HL-60/S4 (cell line): ENCODE measurements around the gene WDR4.
"Not testable (repeated sequence)": the region's sequence is repeated elsewhere in the genome, so short reads cannot be mapped to it uniquely, and the experiment has no call there.

Experiments
- in situ Hi-C: fragments of 300-500 bp; cut with MboI; formaldehyde crosslinking; loops from 2 replicates; pipeline ENCODE4 v1.14.3; 2022; ENCODE audit warnings: low sequenced_read_pairs

Gene WDR4

DNA sequence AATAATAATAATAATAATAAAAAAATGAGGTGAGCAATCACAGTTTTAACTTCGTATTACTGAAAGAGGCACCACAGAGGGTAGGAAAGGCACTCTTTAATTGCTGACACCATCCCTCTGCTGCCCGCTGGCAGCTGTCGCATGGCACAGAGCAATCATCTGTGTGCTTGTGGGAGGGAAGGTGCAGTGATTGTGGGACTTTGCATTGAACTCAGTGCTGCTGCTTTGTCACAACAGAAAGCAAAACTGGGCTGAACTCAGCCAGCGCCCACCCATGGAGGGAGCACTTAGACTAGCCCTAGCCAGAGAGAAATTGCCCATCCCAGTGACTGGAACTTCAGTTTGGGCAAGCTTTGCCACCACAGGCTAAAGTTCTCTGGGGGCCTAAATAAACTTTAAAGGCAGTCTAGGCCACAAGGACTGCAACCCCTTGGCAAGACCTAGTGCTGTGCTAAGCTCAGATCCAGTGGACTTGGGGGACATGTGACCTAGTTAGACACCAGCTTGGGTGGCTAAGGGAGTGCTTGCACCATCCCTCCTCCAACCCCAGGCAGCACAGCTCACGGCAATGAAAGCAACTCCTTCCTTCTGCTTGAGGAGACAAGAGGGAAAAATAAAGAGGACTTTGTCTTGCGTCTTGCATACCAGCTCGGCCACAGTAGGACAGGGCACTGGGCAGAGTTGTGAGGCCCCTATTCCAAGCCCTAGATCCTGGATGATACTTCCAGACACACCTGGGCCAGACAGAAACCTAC, 59.3 kb downstream of the WDR4 start:
- in situ Hi-C loops, result no loop called here

DNA sequence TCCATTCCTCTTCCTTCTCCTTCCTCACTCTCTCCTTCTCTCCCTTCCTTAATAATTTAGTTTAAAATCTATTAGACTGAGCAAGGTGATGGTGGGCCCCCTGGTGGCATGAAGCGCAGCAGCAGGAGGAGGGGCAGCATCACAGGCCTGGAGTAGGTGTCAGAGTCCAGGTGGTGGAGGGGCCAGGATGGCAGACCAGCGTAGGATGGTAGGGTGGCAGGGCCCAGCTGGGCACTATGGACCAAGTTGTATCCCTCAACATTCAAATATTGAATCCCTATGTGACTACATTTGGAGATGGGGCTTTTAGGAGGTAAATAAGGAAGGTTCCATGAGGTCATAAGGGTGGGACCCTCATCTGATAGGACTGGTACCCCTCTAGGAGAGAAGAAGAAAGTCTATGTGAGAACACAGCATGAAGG, 61.0 kb downstream of the WDR4 start:
- in situ Hi-C loops, result no loop called here

DNA sequence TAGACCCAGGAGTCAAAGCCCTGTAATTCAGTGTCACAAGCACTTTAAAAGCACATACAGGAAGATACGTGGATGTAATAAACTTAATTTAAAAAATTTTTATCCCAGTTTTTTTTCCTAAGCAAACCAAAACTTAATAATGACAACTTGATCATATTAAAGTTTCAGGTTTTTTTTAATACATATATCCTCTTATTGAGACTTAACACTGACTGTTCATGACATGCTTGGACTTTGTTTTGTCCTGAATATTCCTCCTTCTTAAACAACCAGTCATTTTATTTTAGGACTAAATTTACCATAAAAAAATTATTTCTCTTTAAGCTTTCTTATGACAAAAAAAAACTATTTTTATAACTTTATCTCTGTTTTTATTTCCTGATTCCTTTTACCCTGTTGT, 64.1 kb downstream of the WDR4 start:
- in situ Hi-C loops, result no loop called here

DNA sequence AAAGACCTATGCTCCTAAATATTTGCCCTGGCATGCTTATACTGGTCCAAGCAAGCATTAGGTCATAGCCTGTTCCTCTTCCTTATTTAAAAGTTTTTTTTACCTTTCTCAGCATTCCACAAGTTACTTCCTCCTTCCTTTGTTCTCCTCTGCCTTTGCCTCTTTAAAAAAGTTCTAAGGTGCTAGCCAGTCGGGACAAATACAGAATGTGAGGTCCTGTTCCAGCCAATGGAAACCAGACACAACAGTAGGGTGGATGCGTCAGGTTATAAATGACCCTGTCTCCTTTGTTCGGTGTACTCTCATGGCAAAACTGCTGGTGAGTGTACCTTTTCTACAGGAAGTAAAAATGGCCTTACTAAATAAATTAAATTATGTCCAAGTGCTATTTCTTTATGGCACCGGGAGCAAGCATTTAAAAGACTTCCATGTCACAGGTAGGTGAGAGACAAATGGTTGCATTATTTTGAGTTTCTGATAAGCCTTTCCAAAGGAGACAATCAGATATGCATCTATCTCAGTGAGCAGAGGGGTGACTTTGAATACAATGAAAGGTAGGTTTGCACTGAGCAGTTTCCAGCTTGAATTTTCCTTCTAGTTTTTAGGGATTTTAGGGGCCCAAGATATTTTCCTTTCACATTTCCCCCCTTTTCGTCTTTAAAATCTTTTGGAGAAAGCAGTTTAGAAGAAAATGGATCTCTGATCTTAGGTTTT, 66.7 kb downstream of the WDR4 start:
- in situ Hi-C loops, result not testable (repeated sequence)

DNA sequence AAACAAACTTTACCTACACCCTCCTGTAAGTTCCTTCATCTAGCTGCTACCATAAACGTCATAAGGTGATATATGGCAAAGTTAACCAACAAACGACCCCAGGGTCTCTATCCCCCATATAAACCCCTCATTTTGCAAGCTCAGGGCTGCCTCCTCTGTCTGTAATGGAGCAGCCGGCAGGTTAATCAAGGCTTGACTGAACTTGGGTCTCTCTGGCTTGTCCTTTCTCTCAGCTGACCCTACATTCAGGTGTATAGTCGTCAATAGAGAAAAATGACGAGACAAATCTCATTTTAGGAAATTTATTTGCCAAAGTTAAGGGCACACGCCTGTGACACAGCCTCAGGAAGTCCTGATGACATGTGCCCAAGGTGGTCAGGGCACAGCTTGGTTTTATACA, 67.4 kb downstream of the WDR4 start:
- in situ Hi-C loops, result no loop called here

DNA sequence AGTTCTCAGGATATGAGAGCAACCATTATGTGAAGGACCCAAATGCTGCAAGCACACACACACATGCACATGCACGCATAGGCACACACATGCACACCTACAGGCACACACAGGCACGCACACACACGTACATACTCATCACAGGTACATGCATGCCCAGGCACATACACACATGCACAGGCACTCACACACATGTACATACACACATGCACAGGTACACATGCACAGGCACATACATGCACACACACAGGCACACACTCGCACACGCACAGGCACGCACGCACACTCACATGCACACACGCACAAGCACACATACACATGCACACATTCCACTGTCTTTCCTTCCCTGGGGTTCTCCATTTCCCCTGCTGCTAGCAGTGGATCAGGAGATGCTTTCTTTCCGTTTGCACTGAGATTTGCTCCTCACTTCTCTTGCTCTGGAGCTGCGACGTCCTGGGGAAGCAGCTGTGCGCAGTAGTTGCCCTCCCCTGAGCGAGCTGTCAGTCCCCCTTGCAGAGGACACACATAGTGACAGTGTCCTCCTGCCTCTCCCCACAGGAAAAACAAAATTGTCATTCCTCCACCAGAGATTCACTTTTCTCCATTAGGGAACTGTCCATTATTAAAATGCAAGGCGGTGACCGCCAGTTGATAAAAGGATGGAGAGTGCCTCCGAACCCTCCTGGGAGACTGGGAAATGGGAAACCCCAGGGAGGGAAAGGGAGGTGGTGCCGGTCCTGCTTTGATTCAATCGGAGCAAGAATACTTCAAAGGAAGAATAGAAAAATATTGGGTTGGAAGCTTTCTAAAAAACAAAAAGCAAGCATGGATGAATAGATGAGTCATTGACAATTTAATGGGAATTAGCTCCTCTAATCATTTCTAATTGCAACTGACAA, 69.5 kb downstream of the WDR4 start:
- in situ Hi-C loops, result no loop called here

DNA sequence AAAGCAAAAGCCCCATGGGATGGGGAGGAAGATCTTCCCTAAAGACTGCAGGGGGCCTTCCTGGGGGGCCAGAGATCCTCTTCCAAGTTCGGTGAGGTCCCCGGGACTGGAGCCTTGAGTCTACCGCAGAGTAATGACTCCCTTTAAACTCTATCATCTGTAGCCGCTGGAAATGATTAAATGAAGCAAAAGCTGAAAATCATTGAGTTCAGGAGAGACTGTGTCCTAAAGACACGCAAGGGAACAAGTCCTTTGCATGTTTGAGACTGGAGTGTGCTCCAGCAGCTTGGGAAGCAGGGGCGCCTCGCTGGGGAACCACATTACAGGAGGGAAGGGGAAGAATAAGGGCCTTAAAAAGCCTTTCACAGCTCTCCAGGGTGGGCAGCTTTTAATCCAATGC, 70.2 kb downstream of the WDR4 start:
- in situ Hi-C loops, result no loop called here

DNA sequence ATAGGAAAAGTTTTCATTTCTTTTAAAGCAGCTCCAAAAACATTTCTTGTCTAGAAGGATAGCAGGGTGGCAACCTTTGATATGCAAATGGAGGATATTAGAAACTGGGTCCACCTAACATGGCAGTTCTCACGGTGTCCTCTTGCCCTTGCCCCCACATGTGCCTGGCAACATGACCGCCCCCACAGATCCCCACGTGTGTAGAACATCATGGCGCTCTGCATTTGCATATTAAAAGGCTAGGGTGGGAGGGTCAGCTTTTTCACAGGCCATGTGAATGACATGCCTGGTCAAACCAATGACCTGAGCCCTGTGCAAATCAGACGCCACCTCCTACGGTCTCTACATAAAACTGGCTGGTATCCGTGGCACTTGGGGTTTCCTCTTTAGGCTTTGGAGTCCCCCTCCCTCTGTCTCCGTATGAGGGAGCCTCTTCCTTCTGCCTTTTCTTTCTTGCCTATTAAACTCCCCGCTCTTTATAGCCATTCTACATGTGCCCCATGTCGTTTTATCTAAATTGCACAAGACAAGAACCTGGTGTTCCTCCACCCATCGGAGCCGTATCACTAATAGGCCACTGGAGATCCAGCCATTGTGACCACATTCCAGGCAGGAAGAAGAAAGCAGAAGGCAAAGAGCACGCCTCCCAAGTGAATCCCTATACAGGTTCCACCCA, 71.3 kb downstream of the WDR4 start:
- in situ Hi-C loops, result no loop called here

DNA sequence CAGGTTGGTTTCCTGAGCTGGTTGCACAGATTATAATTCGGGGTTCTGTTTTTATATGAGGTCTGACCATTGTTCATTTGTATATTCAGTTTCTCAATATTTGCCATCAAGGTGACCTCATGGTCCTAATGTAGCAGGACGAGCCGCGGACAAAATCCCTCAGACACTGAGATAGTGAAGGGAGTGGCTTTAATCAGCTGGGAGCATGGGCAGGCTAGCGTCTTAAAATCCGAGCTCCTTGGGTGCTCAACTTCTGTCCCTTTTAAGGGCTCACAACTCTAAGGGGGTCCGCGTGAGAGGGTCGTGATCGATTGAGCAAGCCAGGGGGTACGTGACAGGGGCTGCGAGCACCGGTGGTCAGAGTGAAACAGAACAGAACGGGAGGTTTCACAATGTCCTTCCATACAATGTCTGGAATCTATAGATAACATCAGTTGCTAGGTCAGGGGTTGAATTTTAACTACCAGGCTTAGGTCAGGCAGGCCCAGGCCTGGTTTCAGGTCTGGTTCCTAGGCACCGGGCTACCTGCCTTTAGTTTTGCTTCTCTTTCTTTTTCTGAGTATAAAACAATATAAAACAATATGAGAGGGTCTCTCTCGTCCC, 71.9 kb downstream of the WDR4 start:
- in situ Hi-C loops, result not testable (repeated sequence)

DNA sequence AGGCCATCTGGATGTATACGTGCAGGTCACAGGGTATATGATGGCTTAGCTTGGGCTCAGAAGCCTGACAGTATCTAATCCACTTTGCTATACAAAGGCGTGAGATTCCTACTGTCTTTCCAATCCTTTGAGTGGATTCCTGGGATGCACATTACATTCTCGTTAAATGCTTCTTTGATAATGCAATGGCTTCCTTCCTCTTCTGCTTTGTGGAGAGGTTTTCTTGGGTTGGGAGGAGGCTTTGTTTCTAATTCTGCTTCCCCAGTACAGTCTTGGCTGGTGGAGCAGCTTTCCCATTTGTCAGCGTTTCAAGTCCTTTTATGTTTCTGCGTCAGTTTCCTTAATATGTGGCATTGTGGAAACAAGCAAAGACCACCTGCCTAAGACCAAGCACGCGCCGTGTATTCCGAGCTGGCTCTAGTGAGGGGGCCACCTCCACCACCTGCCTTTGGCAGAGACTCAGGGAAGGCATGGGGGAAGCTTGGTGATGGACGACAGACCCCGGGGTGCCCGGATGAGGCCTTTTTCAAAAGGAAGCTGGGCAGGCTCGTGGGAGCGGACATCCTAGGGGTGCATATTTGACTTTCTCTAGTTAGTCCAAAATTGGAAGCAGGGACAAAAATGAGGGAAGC, 72.7 kb downstream of the WDR4 start:
- in situ Hi-C loops, result no loop called here

DNA sequence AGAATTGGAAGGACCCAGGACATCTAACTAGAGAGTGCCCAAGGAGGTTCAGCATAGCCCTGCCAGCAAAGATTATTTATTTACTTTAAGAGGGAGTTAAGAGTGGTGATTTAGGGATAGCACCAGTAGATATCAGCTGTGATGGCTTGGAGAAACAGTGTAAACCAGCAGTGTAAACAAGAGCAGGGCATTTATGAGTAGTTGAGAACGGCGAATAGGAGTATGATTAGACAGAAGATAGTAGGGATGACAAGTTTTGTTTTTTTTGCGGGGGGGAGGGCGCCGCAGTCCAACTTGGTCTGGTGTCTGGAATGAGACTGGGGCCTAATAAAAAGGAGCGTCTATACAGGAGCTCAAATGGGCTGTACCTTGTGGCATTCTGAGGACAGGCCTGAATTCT, 77.7 kb downstream of the WDR4 start:
- in situ Hi-C loops, result not testable (repeated sequence)

DNA sequence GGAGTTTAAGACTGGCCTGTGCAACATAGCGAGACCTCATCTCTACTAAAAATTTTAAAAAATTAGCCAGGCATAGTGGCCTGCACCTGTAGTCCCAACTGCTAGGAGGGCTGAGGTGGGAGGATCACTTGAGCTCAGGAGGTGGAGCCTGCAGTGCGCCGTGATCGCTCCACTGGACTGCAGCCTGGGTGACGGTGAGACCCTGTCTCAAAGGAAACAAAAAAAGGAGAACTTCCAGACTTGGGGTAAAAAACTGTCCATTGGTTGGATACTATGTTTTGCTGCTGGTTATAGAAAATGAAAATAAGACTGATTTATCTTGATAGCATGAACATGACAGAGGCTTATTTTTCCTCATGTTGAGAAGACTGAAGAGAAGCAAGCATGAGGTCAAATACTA, 79.4 kb downstream of the WDR4 start:
- in situ Hi-C loops, result no loop called here

DNA sequence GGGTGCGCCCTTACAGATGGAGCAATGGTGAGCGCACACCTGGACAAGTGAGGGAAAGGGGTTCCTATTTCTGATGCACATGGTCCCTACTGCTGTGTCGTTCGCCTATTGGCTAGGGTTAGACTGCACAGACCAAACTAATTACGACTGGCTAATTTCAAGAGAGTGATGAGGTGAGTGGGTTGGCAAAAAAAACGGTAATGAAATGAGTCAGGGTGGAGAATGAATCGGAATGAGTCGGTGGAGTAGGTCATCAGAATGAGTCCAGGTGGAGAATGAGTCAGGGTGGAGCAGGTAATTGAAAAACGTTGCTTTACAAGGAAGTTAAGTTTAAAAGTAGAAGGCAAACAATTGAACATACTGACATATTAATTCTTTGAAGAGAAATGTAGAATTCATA, 79.8 kb downstream of the WDR4 start:
- in situ Hi-C loops, result no loop called here
